Measurements from ENCODE around the gene ADAM10.

The ADAM10 gene

DNA sequence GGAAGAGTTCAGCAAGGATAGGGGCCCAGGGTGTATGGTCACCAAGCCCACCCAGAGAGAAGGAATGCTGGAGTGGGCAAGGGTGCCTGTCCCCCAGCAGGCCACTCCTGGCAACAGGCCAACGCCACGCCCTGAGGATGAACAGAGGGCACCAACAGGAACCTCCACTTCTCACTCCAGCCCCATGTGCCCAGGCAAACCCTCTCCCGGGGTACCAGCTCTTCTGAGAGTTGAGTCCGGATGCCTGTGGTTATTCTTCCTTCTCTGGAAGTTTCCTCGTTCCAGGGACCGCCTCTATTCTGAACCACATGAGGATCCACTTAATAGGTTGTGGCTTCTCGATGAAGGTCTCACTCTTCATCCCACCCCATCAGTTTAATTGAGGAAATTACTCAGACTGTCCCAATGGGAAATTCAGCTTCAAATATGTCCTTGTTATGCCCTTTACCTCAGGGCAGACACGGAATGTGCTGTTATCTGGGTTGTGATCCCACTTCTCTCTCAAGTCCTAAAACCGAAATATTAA lies 203.4 kb downstream of the ADAM10 start:
- no peaks in the 10 kb centered on the region for H3K36me3 ChIP-seq (ENCODE audit: control insufficient read depth in 5 of 5, insufficient read depth in 5 of 5, low read length in 5 of 5)
- H3K4me1 ChIP-seq (ENCODE audit: control insufficient read depth in 5 of 5, insufficient read depth in 5 of 5, low read length in 5 of 5) = peaks cover 0 to 11% (median 3%) of the 10 kb centered on the region in 5 donors
- no peaks in the 10 kb centered on the region for H3K9me3 ChIP-seq (ENCODE audit: control insufficient read depth in 5 of 5, low read length in 5 of 5)
- H3K27ac ChIP-seq (ENCODE audit: low read depth, low read length) = no peak overlapping the region
- no peak overlapping the region for H3K4me3 ChIP-seq (ENCODE audit: low read depth in 1 of 5, low read length in 5 of 5)
- no peaks in the 10 kb centered on the region for H3K27me3 ChIP-seq (ENCODE audit: control insufficient read depth in 5 of 5, insufficient read depth in 4 of 5, low read length in 5 of 5)
- H3K9ac ChIP-seq (ENCODE audit: low read length in 5 of 5) = no peak overlapping the region

DNA sequence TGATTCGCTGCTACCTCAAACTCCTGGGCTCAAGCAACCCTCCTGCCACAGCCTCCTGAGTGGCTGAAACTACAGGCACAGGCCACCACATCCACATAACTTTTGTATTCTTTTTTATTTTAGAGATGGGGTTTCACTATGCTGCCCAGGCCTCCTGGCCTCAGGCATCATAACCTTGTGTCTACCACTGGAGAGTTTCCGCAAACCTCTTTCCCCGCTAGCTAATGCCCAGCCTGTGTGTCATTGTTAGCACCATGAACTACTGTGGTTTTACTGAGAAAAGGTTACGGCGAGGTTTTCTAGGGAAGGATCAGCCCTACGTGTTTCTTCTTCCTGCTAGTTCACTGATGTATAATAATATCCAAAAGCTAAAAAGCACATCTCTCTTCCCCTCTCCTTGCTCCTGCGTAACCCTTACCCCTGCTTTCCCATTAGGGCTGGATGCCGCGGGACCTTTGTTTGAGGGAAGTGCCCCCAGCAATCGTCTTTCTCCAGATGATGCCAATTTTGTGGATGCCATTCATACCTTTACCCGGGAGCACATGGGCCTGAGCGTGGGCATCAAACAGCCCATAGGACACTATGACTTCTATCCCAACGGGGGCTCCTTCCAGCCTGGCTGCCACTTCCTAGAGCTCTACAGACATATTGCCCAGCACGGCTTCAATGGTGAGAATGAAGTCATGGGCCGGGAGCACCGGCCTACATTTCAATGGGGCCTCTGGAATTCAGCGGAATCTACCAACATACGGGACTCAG lies 204.0 kb downstream of the ADAM10 start:
- no peaks in the 10 kb centered on the region for H3K27me3 ChIP-seq (ENCODE audit: control insufficient read depth in 5 of 5, insufficient read depth in 4 of 5, low read length in 5 of 5)
- H3K4me3 ChIP-seq (ENCODE audit: low read depth in 1 of 5, low read length in 5 of 5) = no peak overlapping the region
- no peaks in the 10 kb centered on the region for H3K36me3 ChIP-seq (ENCODE audit: control insufficient read depth in 5 of 5, insufficient read depth in 5 of 5, low read length in 5 of 5)
- no peak overlapping the region for H3K27ac ChIP-seq (ENCODE audit: low read depth, low read length)
- H3K9ac ChIP-seq (ENCODE audit: low read length in 5 of 5) = no peak overlapping the region
- H3K9me3 ChIP-seq (ENCODE audit: control insufficient read depth in 5 of 5, low read length in 5 of 5) = no peaks in the 10 kb centered on the region
- H3K4me1 ChIP-seq (ENCODE audit: control insufficient read depth in 5 of 5, insufficient read depth in 5 of 5, low read length in 5 of 5) = peaks cover 0 to 11% (median 3%) of the 10 kb centered on the region in 5 donors

DNA sequence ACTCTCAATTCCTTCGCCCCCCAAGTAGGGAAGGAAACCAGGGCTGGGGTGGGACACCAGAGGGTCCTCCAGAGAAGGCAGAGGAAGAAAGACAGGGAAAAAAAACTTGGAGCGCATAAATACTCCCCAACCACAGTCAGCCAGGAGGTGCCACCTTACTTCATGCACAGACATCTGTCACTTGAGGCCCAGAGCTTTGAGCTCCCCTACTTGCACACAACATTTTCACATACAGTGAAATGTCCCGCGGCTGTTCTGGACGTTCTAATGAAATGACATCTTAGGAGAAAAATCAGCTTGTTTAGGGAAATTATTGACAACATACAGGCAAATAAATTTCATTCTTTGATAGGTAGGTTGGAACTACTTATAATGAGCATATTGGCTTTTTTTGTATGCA lies 204.8 kb downstream of the ADAM10 start:
- Histone ChIP-seq H3K4me1 (ENCODE audit: control insufficient read depth in 5 of 5, insufficient read depth in 5 of 5, low read length in 5 of 5) (peaks cover 0 to 11% (median 3%) of the 10 kb centered on the region in 5 donors), H3K4me3 (ENCODE audit: low read depth in 1 of 5, low read length in 5 of 5) (no peak overlapping the region), H3K27me3 (ENCODE audit: control insufficient read depth in 5 of 5, insufficient read depth in 4 of 5, low read length in 5 of 5) (no peaks in the 10 kb centered on the region), H3K9me3 (ENCODE audit: control insufficient read depth in 5 of 5, low read length in 5 of 5) (no peaks in the 10 kb centered on the region), H3K27ac (ENCODE audit: low read depth, low read length) (no peak overlapping the region), H3K36me3 (ENCODE audit: control insufficient read depth in 5 of 5, insufficient read depth in 5 of 5, low read length in 5 of 5) (no peaks in the 10 kb centered on the region), H3K9ac (ENCODE audit: low read length in 5 of 5) (no peak overlapping the region)

DNA sequence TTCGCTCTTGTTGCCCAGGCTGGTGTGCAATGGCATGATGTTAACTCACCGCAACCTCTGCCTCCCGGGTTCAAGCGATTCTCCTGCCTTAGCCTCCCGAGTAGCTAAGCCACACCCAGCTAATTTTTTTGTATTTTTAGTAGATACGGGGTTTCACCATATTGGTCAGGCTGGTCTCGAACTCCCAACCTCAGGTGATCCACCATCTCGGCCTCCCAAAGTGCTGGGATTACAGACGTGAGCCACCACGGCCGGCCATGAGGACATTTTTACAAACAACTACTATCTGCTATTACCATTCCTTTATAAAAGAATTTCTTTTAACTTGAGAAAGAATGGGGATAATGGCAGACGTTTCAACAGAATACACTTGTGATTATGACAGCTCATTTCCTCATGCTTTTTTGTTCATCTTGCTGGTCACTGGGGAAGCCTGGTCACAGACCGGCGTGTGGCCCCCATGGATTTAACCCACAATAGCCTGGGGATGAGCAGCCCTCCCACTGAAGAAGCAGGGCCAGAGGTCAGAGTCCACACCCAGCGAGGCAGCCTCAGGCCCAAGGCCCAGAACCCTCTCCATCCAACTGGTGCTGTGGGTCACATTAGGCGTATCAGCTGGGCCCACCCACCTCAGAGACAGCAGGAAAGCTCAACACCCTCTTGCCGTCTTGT lies 205.7 kb downstream of the ADAM10 start:
- Histone ChIP-seq H3K9ac (ENCODE audit: low read length in 5 of 5) (no peak overlapping the region), H3K36me3 (ENCODE audit: control insufficient read depth in 5 of 5, insufficient read depth in 5 of 5, low read length in 5 of 5) (no peaks in the 10 kb centered on the region), H3K4me1 (ENCODE audit: control insufficient read depth in 5 of 5, insufficient read depth in 5 of 5, low read length in 5 of 5) (peaks cover 0 to 11% (median 3%) of the 10 kb centered on the region in 5 donors), H3K27ac (ENCODE audit: low read depth, low read length) (no peak overlapping the region), H3K9me3 (ENCODE audit: control insufficient read depth in 5 of 5, low read length in 5 of 5) (no peaks in the 10 kb centered on the region), H3K4me3 (ENCODE audit: low read depth in 1 of 5, low read length in 5 of 5) (no peak overlapping the region), H3K27me3 (ENCODE audit: control insufficient read depth in 5 of 5, insufficient read depth in 4 of 5, low read length in 5 of 5) (no peaks in the 10 kb centered on the region)

DNA sequence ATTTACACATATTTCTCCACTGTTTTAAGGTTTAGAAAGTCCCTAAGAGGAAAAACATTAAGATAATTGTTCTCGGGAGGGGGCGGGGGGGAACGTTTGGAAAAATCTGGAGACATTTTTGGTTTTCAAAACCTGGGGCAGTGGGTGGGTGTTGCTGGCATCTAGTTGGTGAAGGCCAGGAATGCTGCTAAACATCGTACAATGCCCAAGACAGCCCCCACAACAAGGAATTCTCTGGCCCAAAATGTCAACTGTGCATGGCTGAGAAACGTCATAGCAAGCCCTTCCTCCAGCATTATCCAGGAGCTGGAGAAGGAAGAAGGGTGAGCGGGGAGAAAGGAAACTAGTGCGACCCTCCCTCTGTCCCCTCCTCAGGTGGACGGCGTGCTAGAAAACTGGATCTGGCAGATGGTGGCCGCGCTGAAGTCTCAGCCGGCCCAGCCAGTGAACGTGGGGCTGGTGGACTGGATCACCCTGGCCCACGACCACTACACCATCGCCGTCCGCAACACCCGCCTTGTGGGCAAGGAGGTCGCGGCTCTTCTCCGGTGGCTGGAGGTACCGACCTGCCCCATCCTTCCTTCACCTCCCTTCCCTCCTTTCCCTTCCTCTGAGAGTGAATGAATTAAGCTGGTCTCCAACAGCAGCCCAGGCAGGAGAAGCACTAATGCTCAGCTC lies 208.0 kb downstream of the ADAM10 start:
- no peak overlapping the region for H3K27ac ChIP-seq (ENCODE audit: low read depth, low read length)
- no peaks in the 10 kb centered on the region for H3K9me3 ChIP-seq (ENCODE audit: control insufficient read depth in 5 of 5, low read length in 5 of 5)
- H3K9ac ChIP-seq (ENCODE audit: low read length in 5 of 5) = no peak overlapping the region
- H3K27me3 ChIP-seq (ENCODE audit: control insufficient read depth in 5 of 5, insufficient read depth in 4 of 5, low read length in 5 of 5) = no peaks in the 10 kb centered on the region
- H3K4me1 ChIP-seq (ENCODE audit: control insufficient read depth in 5 of 5, insufficient read depth in 5 of 5, low read length in 5 of 5) = peaks cover 0 to 3% (median 0%) of the 10 kb centered on the region in 5 donors
- H3K4me3 ChIP-seq (ENCODE audit: low read depth in 1 of 5, low read length in 5 of 5) = no peak overlapping the region
- no peaks in the 10 kb centered on the region for H3K36me3 ChIP-seq (ENCODE audit: control insufficient read depth in 5 of 5, insufficient read depth in 5 of 5, low read length in 5 of 5)

GRCh38 chr15:58539548-58539947 lies 210.0 kb downstream of the ADAM10 start:
- no peak overlapping the region for H3K4me3 ChIP-seq (ENCODE audit: low read depth in 1 of 5, low read length in 5 of 5)
- no peaks in the 10 kb centered on the region for H3K4me1 ChIP-seq (ENCODE audit: control insufficient read depth in 5 of 5, insufficient read depth in 5 of 5, low read length in 5 of 5)
- H3K9ac ChIP-seq (ENCODE audit: low read length in 5 of 5) = no peak overlapping the region
- H3K27ac ChIP-seq (ENCODE audit: low read depth, low read length) = no peak overlapping the region
- no peaks in the 10 kb centered on the region for H3K36me3 ChIP-seq (ENCODE audit: control insufficient read depth in 5 of 5, insufficient read depth in 5 of 5, low read length in 5 of 5)
- no peaks in the 10 kb centered on the region for H3K27me3 ChIP-seq (ENCODE audit: control insufficient read depth in 5 of 5, insufficient read depth in 4 of 5, low read length in 5 of 5)
- H3K9me3 ChIP-seq (ENCODE audit: control insufficient read depth in 5 of 5, low read length in 5 of 5) = no peaks in the 10 kb centered on the region

GRCh38 chr15:58538901-58539300 lies 210.6 kb downstream of the ADAM10 start:
- H3K27me3 ChIP-seq (ENCODE audit: control insufficient read depth in 5 of 5, insufficient read depth in 4 of 5, low read length in 5 of 5) = no peaks in the 10 kb centered on the region
- no peaks in the 10 kb centered on the region for H3K4me1 ChIP-seq (ENCODE audit: control insufficient read depth in 5 of 5, insufficient read depth in 5 of 5, low read length in 5 of 5)
- H3K4me3 ChIP-seq (ENCODE audit: low read depth in 1 of 5, low read length in 5 of 5) = no peak overlapping the region
- H3K36me3 ChIP-seq (ENCODE audit: control insufficient read depth in 5 of 5, insufficient read depth in 5 of 5, low read length in 5 of 5) = no peaks in the 10 kb centered on the region
- no peak overlapping the region for H3K9ac ChIP-seq (ENCODE audit: low read length in 5 of 5)
- H3K27ac ChIP-seq (ENCODE audit: low read depth, low read length) = no peak overlapping the region
- H3K9me3 ChIP-seq (ENCODE audit: control insufficient read depth in 5 of 5, low read length in 5 of 5) = no peaks in the 10 kb centered on the region

All from subcutaneous abdominal adipose tissue (tissue), 5 donors.